ENCODE results near the gene PRKAR2B. TPM values are rescaled to one million over a fixed set of nuclear protein-coding genes. Genes with fewer than 3 reads are reported as not detected.
"Not testable (repeated sequence)": the region's sequence is repeated elsewhere in the genome, so short reads cannot be mapped to it uniquely, and the experiment has no call there.

Gene PRKAR2B
- total RNA-seq, 1 donor from 2014 or later = 11.5 TPM

GRCh38 chr7:107037717-107038603, 6.5 kb upstream of the PRKAR2B start:
- Histone ChIP-seq H3K27ac (ENCODE audit: low read depth, low read length) (no peak overlapping the region), H3K36me3 (ENCODE audit: control insufficient read depth in 3 of 3, insufficient read depth in 3 of 3, low read length in 3 of 3) (no peaks in the 10 kb centered on the region), H3K9me3 (ENCODE audit: control insufficient read depth in 3 of 3, low read length in 3 of 3) (no peaks in the 10 kb centered on the region), H3K9ac (ENCODE audit: low read depth in 1 of 3, low read length in 3 of 3) (no peak overlapping the region), H3K27me3 (ENCODE audit: control insufficient read depth in 3 of 3, insufficient read depth in 3 of 3, low read length in 3 of 3) (no peaks in the 10 kb centered on the region), H3K4me1 (ENCODE audit: control insufficient read depth in 3 of 3, insufficient read depth in 3 of 3, low read length in 3 of 3) (no peaks in the 10 kb centered on the region), H3K4me3 (ENCODE audit: low read length in 3 of 3) (no peak overlapping the region)

- Histone ChIP-seq H3K9ac (ENCODE audit: low read depth in 1 of 3, low read length in 3 of 3) (no peak overlapping the region), H3K27ac (ENCODE audit: low read depth, low read length) (no peak overlapping the region), H3K4me3 (ENCODE audit: low read length in 3 of 3) (no peak overlapping the region), H3K36me3 (ENCODE audit: control insufficient read depth in 3 of 3, insufficient read depth in 3 of 3, low read length in 3 of 3) (no peaks in the 10 kb centered on the region), H3K9me3 (ENCODE audit: control insufficient read depth in 3 of 3, low read length in 3 of 3) (no peaks in the 10 kb centered on the region), H3K27me3 (ENCODE audit: control insufficient read depth in 3 of 3, insufficient read depth in 3 of 3, low read length in 3 of 3) (no peaks in the 10 kb centered on the region), H3K4me1 (ENCODE audit: control insufficient read depth in 3 of 3, insufficient read depth in 3 of 3, low read length in 3 of 3) (peaks cover 0 to 3% (median 0%) of the 10 kb centered on the region in 3 donors)
Observed at GRCh38 chr7:107039199-107039900, 5.2 kb upstream of the PRKAR2B start.

DNA sequence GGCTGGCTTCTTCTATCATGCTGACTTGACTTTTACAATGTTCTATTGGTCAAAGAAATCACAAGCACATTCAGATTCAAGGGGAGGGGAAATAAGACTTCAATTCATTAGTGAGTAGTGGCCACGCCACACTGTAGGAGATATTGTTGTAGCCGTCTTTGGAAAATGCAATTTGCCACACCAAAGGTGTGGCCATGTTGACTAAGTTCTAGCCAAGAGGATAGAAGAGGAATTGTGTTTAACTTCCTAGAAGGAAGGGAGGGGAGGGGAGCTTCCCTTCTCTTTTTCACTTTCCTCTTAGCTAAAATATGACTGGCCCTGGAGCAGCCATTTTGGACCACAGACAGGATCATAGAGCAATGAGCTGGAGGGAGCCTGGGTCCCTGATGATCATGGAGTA, 3.4 kb upstream of the PRKAR2B start:
- Histone ChIP-seq H3K27ac (ENCODE audit: low read depth, low read length) (no peak overlapping the region), H3K4me3 (ENCODE audit: low read length in 3 of 3) (no peak overlapping the region), H3K27me3 (ENCODE audit: control insufficient read depth in 3 of 3, insufficient read depth in 3 of 3, low read length in 3 of 3) (no peaks in the 10 kb centered on the region), H3K9me3 (ENCODE audit: control insufficient read depth in 3 of 3, low read length in 3 of 3) (no peaks in the 10 kb centered on the region), H3K9ac (ENCODE audit: low read depth in 1 of 3, low read length in 3 of 3) (no peak overlapping the region), H3K36me3 (ENCODE audit: control insufficient read depth in 3 of 3, insufficient read depth in 3 of 3, low read length in 3 of 3) (no peaks in the 10 kb centered on the region), H3K4me1 (ENCODE audit: control insufficient read depth in 3 of 3, insufficient read depth in 3 of 3, low read length in 3 of 3) (peaks cover 6 to 17% (median 9%) of the 10 kb centered on the region in 3 donors)

DNA sequence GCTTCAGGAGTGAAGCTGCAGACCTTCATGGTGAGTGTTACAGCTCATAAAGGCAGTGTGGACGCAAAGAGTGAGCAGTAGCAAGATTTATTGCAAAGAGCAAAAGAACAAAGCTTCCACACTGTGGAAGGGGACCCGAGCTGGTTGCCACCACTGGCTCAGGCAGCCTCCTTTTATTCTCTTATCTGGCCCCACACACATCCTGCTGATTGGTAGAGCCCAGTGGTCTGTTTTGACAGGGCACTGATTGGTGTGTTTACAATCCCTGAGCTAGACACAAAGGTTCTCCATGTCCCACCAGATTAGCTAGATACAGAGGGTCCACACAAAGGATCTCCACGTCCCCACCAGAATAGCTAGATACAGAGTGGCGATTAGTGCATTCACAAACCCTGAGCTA, 2.7 kb upstream of the PRKAR2B start:
- H3K27ac ChIP-seq (ENCODE audit: low read depth, low read length); H3K4me3 ChIP-seq (ENCODE audit: low read length in 3 of 3); H3K9me3 ChIP-seq (ENCODE audit: control insufficient read depth in 3 of 3, low read length in 3 of 3); H3K9ac ChIP-seq (ENCODE audit: low read depth in 1 of 3, low read length in 3 of 3); H3K36me3 ChIP-seq (ENCODE audit: control insufficient read depth in 3 of 3, insufficient read depth in 3 of 3, low read length in 3 of 3); H3K27me3 ChIP-seq (ENCODE audit: control insufficient read depth in 3 of 3, insufficient read depth in 3 of 3, low read length in 3 of 3): not testable (repeated sequence)
- H3K4me1 ChIP-seq (ENCODE audit: control insufficient read depth in 3 of 3, insufficient read depth in 3 of 3, low read length in 3 of 3) = peaks cover 6 to 18% (median 9%) of the 10 kb centered on the region in 3 donors

GRCh38 chr7:107042326-107042910, 2.1 kb upstream of the PRKAR2B start:
- not testable (repeated sequence) for H3K36me3 ChIP-seq (ENCODE audit: control insufficient read depth in 3 of 3, insufficient read depth in 3 of 3, low read length in 3 of 3); H3K27ac ChIP-seq (ENCODE audit: low read depth, low read length); H3K9ac ChIP-seq (ENCODE audit: low read depth in 1 of 3, low read length in 3 of 3); H3K4me3 ChIP-seq (ENCODE audit: low read length in 3 of 3); H3K27me3 ChIP-seq (ENCODE audit: control insufficient read depth in 3 of 3, insufficient read depth in 3 of 3, low read length in 3 of 3); H3K9me3 ChIP-seq (ENCODE audit: control insufficient read depth in 3 of 3, low read length in 3 of 3)
- peaks cover 6 to 18% (median 9%) of the 10 kb centered on the region in 3 donors for H3K4me1 ChIP-seq (ENCODE audit: control insufficient read depth in 3 of 3, insufficient read depth in 3 of 3, low read length in 3 of 3)

- Histone ChIP-seq H3K9ac (ENCODE audit: low read depth in 1 of 3, low read length in 3 of 3) (no peak overlapping the region), H3K4me1 (ENCODE audit: control insufficient read depth in 3 of 3, insufficient read depth in 3 of 3, low read length in 3 of 3) (peaks cover 6 to 18% (median 9%) of the 10 kb centered on the region in 3 donors), H3K27ac (ENCODE audit: low read depth, low read length) (no peak overlapping the region), H3K27me3 (ENCODE audit: control insufficient read depth in 3 of 3, insufficient read depth in 3 of 3, low read length in 3 of 3) (no peaks in the 10 kb centered on the region), H3K9me3 (ENCODE audit: control insufficient read depth in 3 of 3, low read length in 3 of 3) (no peaks in the 10 kb centered on the region), H3K36me3 (ENCODE audit: control insufficient read depth in 3 of 3, insufficient read depth in 3 of 3, low read length in 3 of 3) (no peaks in the 10 kb centered on the region), H3K4me3 (ENCODE audit: low read length in 3 of 3) (no peak overlapping the region)
Observed at GRCh38 chr7:107043491-107043890, 1.0 kb upstream of the PRKAR2B start.

DNA sequence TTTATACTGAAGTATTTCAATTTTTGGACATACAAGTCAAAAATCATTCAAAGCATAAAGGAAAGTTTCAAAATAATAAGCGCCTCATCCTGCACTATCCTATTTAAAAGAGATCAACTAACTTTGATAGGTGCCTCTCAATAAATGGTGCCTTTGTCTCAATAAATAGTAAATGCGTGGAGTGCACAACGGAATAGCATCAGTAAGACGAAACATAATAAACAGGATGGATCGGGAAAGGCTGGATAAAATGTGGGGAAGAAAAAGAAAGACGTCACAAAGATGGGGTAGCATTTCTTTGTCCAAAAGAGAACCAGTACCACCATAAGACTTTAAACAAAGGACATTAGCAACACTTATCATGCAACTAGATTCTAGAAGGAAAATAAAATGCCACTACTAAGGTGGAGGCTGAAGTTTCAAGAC, 571 bp upstream of the PRKAR2B start:
- peak overlapping the region in 1 of 3 donors; percentile 60 for H3K9ac ChIP-seq (ENCODE audit: low read depth in 1 of 3, low read length in 3 of 3)
- H3K27ac ChIP-seq (ENCODE audit: low read depth, low read length) = peak overlapping the region; percentile 25

GRCh38 chr7:107045195-107045960, 873 bp downstream of the PRKAR2B start:
- Histone ChIP-seq H3K4me3 (ENCODE audit: low read length in 3 of 3) (peak overlapping the region; percentile 68 to 81 (median 75)), H3K27ac (ENCODE audit: low read depth, low read length) (no peak overlapping the region), H3K27me3 (ENCODE audit: control insufficient read depth in 3 of 3, insufficient read depth in 3 of 3, low read length in 3 of 3) (no peaks in the 10 kb centered on the region), H3K36me3 (ENCODE audit: control insufficient read depth in 3 of 3, insufficient read depth in 3 of 3, low read length in 3 of 3) (no peaks in the 10 kb centered on the region), H3K9me3 (ENCODE audit: control insufficient read depth in 3 of 3, low read length in 3 of 3) (no peaks in the 10 kb centered on the region), H3K4me1 (ENCODE audit: control insufficient read depth in 3 of 3, insufficient read depth in 3 of 3, low read length in 3 of 3) (peaks cover 6 to 18% (median 9%) of the 10 kb centered on the region in 3 donors), H3K9ac (ENCODE audit: low read depth in 1 of 3, low read length in 3 of 3) (peak overlapping the region; percentile 44 to 70 (median 58))

More for the DNA sequence above, 571 bp upstream of the PRKAR2B start:
- peak overlapping the region; percentile 48 to 66 (median 65) for H3K4me3 ChIP-seq (ENCODE audit: low read length in 3 of 3)
- no peaks in the 10 kb centered on the region for H3K9me3 ChIP-seq (ENCODE audit: control insufficient read depth in 3 of 3, low read length in 3 of 3)
- peaks cover 6 to 18% (median 9%) of the 10 kb centered on the region in 3 donors for H3K4me1 ChIP-seq (ENCODE audit: control insufficient read depth in 3 of 3, insufficient read depth in 3 of 3, low read length in 3 of 3)
- no peaks in the 10 kb centered on the region for H3K36me3 ChIP-seq (ENCODE audit: control insufficient read depth in 3 of 3, insufficient read depth in 3 of 3, low read length in 3 of 3)
- H3K27me3 ChIP-seq (ENCODE audit: control insufficient read depth in 3 of 3, insufficient read depth in 3 of 3, low read length in 3 of 3) = no peaks in the 10 kb centered on the region

GRCh38 chr7:107045980-107046379, 1.5 kb downstream of the PRKAR2B start:
- no peaks in the 10 kb centered on the region for H3K36me3 ChIP-seq (ENCODE audit: control insufficient read depth in 3 of 3, insufficient read depth in 3 of 3, low read length in 3 of 3)
- H3K4me1 ChIP-seq (ENCODE audit: control insufficient read depth in 3 of 3, insufficient read depth in 3 of 3, low read length in 3 of 3) = peaks cover 6 to 18% (median 9%) of the 10 kb centered on the region in 3 donors
- H3K27ac ChIP-seq (ENCODE audit: low read depth, low read length) = no peak overlapping the region
- H3K9ac ChIP-seq (ENCODE audit: low read depth in 1 of 3, low read length in 3 of 3) = no peak overlapping the region
- H3K4me3 ChIP-seq (ENCODE audit: low read length in 3 of 3) = peak overlapping the region in 1 of 3 donors; percentile 0
- no peaks in the 10 kb centered on the region for H3K27me3 ChIP-seq (ENCODE audit: control insufficient read depth in 3 of 3, insufficient read depth in 3 of 3, low read length in 3 of 3)
- H3K9me3 ChIP-seq (ENCODE audit: control insufficient read depth in 3 of 3, low read length in 3 of 3) = no peaks in the 10 kb centered on the region
